HG03439 (cell line): ENCODE measurements around the gene ITGA4.

Experiments
- ATAC-seq: cut with Tn5 transposase; IDR thresholded peaks from one replicate; pipeline ENCODE4 v1.9.1; 2021; ENCODE audit warnings: mild to moderate bottlenecking, moderate library complexity; ENCODE audit not compliant: unreplicated experiment

Gene ITGA4

GRCh38 chr2:181570833-181571661 lies 113.9 kb downstream of the ITGA4 start:
- no peak for ATAC-seq

- no peak for ATAC-seq
Observed at GRCh38 chr2:181573140-181573736, 116.1 kb downstream of the ITGA4 start.

- ATAC-seq: no peak
Observed at GRCh38 chr2:181574321-181574720, 117.1 kb downstream of the ITGA4 start.

GRCh38 chr2:181575024-181575649 lies 118.0 kb downstream of the ITGA4 start:
- no peak for ATAC-seq

GRCh38 chr2:181575650-181576025 lies 118.5 kb downstream of the ITGA4 start:
- no peak for ATAC-seq

DNA sequence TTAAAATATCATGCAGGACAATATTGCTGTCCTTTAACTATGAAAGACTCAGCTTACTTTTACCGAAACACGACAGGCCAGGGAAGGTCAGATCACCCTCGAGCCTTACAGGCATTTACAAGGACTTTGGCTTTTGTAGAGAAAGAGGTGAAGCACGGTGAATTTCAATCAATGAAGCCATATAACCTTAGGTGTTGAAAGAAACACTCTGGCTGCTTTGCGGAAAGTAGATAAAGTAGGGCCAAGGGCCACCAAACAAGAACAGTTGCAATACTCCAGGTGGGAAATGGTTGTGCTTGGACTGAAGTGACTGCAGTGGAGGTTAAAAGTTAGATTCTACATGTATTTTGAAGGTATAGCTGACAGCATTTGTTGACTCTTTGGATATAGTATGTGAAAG lies 119.2 kb downstream of the ITGA4 start:
- no peak for ATAC-seq

- ATAC-seq: no peak
Observed at GRCh38 chr2:181578829-181579228, 121.6 kb downstream of the ITGA4 start.

- no peak for ATAC-seq
Observed at GRCh38 chr2:181581534-181581933, 124.3 kb downstream of the ITGA4 start.

- ATAC-seq: no peak
Observed at GRCh38 chr2:181585732-181586131, 128.5 kb downstream of the ITGA4 start.
